ENCODE results near the gene NUP214.
A peak's percentile ranks its signal among the peaks of the same experiment; 100 is the strongest.
"Not testable (repeated sequence)": the region's sequence is repeated elsewhere in the genome, so short reads cannot be mapped to it uniquely, and the experiment has no call there.

The NUP214 gene

GRCh38 chr9:131264231-131264630 lies 138.8 kb downstream of the NUP214 start:
- no peak for DNase-seq

- no peak for DNase-seq
These were observed 141.2 kb downstream of the NUP214 start for GRCh38 chr9:131266266-131267229.

- DNase-seq = no peak
These were observed 145.0 kb downstream of the NUP214 start for GRCh38 chr9:131270171-131271015.

GRCh38 chr9:131271016-131271273 lies 145.6 kb downstream of the NUP214 start:
- not testable (repeated sequence) for DNase-seq

- DNase-seq = no peak
These were observed 146.1 kb downstream of the NUP214 start for GRCh38 chr9:131271506-131271931.

GRCh38 chr9:131272212-131272611 lies 146.8 kb downstream of the NUP214 start:
- DNase-seq = no peak

- DNase-seq = no peak
These were observed 147.9 kb downstream of the NUP214 start for GRCh38 chr9:131273146-131273855.

GRCh38 chr9:131273856-131274673 lies 148.7 kb downstream of the NUP214 start:
- DNase-seq = no peak

GRCh38 chr9:131274674-131275331 lies 149.4 kb downstream of the NUP214 start:
- DNase-seq = no peak

GRCh38 chr9:131275332-131276093 lies 150.1 kb downstream of the NUP214 start:
- no peak for DNase-seq

GRCh38 chr9:131276094-131276888 lies 150.9 kb downstream of the NUP214 start, which contains the start of gene FAM78A:
Gene FAM78A, minus strand, starts transcription at chr9:131276510. Its CDS starts 331 bp downstream, at chr9:131276179.
- DNase-seq = no peak

- DNase-seq = no peak
These were observed 151.5 kb downstream of the NUP214 start for GRCh38 chr9:131276891-131277286.

- no peak for DNase-seq
These were observed 152.0 kb downstream of the NUP214 start for GRCh38 chr9:131277287-131277909.

- DNase-seq = peak; percentile 32 to 82
These were observed 152.7 kb downstream of the NUP214 start for GRCh38 chr9:131277910-131278701.

- DNase-seq = no peak
These were observed 153.3 kb downstream of the NUP214 start for GRCh38 chr9:131278702-131279111.

- DNase-seq = no peak
These were observed 153.9 kb downstream of the NUP214 start for GRCh38 chr9:131279196-131279862.

- DNase-seq = no peak
These were observed 154.6 kb downstream of the NUP214 start for GRCh38 chr9:131279863-131280570.
